HG03103 (cell line): ENCODE measurements around the gene EPHB1.
"Not testable (repeated sequence)": the region's sequence is repeated elsewhere in the genome, so short reads cannot be mapped to it uniquely, and the experiment has no call there.

Experiments
- ATAC-seq: cut with Tn5 transposase; IDR thresholded peaks from one replicate; pipeline ENCODE4 v1.9.1; 2021; ENCODE audit warnings: low read depth; ENCODE audit not compliant: unreplicated experiment

The EPHB1 gene

GRCh38 chr3:134775831-134776230 is 19.2 kb upstream of the EPHB1 start:
- no peak for ATAC-seq

GRCh38 chr3:134776518-134776917 is 18.5 kb upstream of the EPHB1 start:
- no peak for ATAC-seq

GRCh38 chr3:134777341-134777740 is 17.7 kb upstream of the EPHB1 start:
- no peak for ATAC-seq

- ATAC-seq = not testable (repeated sequence)
Measured at GRCh38 chr3:134788283-134788682, 6.8 kb upstream of the EPHB1 start.

- no peak for ATAC-seq
Measured at GRCh38 chr3:134790065-134790464, 5.0 kb upstream of the EPHB1 start.

GRCh38 chr3:134791992-134792391 is 3.1 kb upstream of the EPHB1 start:
- no peak for ATAC-seq

GRCh38 chr3:134792700-134793099 is 2.4 kb upstream of the EPHB1 start:
- no peak for ATAC-seq

GRCh38 chr3:134793562-134793961 is 1.5 kb upstream of the EPHB1 start:
- ATAC-seq = no peak

GRCh38 chr3:134794323-134794722 is 737 bp upstream of the EPHB1 start:
- ATAC-seq = no peak

- ATAC-seq = no peak
Measured at GRCh38 chr3:134795746-134796280, 753 bp downstream of the EPHB1 start.

GRCh38 chr3:134796281-134797056 is 1.4 kb downstream of the EPHB1 start:
- no peak for ATAC-seq

GRCh38 chr3:134797057-134797740 is 2.1 kb downstream of the EPHB1 start:
- ATAC-seq = no peak

GRCh38 chr3:134797741-134798451 is 2.8 kb downstream of the EPHB1 start:
- ATAC-seq = no peak

GRCh38 chr3:134798681-134799311 is 3.7 kb downstream of the EPHB1 start:
- ATAC-seq = no peak

- ATAC-seq = no peak
Measured at GRCh38 chr3:134799393-134799792, 4.3 kb downstream of the EPHB1 start.

GRCh38 chr3:134801204-134801958 is 6.3 kb downstream of the EPHB1 start:
- ATAC-seq = no peak

GRCh38 chr3:134802428-134803050 is 7.5 kb downstream of the EPHB1 start:
- no peak for ATAC-seq

- ATAC-seq = no peak
Measured at GRCh38 chr3:134803051-134803505, 8.0 kb downstream of the EPHB1 start.

- no peak for ATAC-seq
Measured at GRCh38 chr3:134803652-134804051, 8.6 kb downstream of the EPHB1 start.
